ENCODE measurements around the gene PPARG.
"Not testable (repeated sequence)": the region's sequence is repeated elsewhere in the genome, so short reads cannot be mapped to it uniquely, and the experiment has no call there.

Gene PPARG

DNA sequence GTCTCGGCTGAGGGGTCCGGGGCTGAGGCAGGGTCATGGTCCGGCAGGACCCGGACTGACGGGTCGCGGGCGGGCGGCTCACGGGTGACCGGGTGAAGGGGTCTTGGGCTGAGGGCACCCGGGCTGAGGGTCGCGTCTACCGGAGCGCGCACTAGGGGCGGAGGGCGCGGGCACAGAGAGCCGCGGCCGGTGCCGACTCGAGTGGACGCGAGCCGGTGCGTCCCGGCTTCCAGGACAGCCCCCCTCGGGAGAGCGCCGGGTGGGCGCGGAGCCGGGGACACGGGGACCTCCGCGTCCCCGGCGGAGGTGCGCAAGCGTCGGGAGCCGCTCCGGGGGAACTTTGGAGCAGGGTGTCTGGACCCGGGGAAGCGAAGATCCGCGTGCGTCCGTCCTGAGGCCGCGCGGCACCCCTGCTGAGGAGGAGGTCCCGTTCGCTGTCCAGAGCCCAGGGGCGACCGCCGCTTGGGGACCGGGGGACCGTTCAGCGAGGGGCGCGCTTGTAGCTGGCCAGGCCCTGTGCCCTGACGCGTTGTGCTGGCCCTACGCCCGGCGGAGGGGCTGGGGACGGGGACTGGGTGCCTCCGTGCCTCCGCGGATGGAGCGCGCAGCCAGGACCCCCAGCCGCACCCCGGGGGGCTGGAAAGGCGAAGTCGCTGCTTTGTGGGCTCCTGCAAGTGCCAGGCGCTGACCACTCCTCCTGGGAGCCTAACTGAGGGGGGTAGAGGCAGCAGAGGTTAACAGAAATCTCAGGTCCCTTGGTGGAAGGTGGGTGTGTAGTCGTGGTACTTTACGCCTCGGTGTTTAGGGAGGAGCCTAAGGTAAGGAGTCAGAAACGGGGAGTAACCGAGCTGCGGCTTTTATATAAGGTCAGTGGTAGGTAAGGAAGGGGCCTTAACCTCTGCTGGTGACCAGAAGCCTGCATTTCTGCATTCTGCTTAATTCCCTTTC, at the start of gene PPARG:
Gene PPARG (plus strand): TSS at position 889 of the 948 bp plus-strand sequence. CDS start 90,642 bp downstream, outside the sequence.
- peaks cover 71% of the 10 kb centered on the region for H3K27me3 ChIP-seq (ENCODE audit: control insufficient read depth, insufficient read depth, low read length)
- no peak within 1 kb of the TSS for H3K9ac ChIP-seq (ENCODE audit: low read length)

DNA sequence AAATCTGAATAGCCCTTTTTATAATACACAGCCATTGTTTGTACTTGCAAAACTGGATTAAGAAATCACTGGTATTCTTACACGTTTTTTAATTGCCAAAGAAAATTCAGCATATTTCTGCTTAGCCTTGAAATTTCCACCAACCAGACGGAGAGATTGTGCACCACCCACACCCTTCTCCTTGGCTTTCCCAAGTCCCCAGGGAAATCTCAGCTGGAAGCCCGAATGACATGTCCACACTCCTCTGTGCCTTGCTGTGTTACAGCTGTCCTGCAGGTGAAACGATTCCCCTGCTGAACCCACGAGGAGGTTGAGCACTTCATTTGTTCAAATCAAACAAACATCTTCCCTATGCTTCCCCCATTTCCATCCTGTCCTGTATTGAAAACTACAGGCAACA, 49.6 kb upstream of the PPARG start:
- no peaks in the 10 kb centered on the region for H3K9me3 ChIP-seq (ENCODE audit: control insufficient read depth, low read depth, low read length)
- H3K9ac ChIP-seq (ENCODE audit: low read length), result no peak overlapping the region
- no peaks in the 10 kb centered on the region for H3K36me3 ChIP-seq (ENCODE audit: control insufficient read depth, low read depth, low read length)
- no peaks in the 10 kb centered on the region for H3K27me3 ChIP-seq (ENCODE audit: control insufficient read depth, insufficient read depth, low read length)
- no peak overlapping the region for H3K4me3 ChIP-seq (ENCODE audit: low read length)
- no peak overlapping the region for H3K27ac ChIP-seq (ENCODE audit: low read length)
- H3K4me1 ChIP-seq (ENCODE audit: control insufficient read depth, low read depth, low read length), result no peaks in the 10 kb centered on the region

More for the DNA sequence above, at the start of gene PPARG:
- Histone ChIP-seq H3K36me3 (ENCODE audit: control insufficient read depth, low read depth, low read length) (no peaks in the 10 kb centered on the region), H3K9me3 (ENCODE audit: control insufficient read depth, low read depth, low read length) (no peaks in the 10 kb centered on the region), H3K4me1 (ENCODE audit: control insufficient read depth, low read depth, low read length) (no peaks in the 10 kb centered on the region), H3K27ac (ENCODE audit: low read length) (no peak within 1 kb of the TSS), H3K4me3 (ENCODE audit: low read length) (peak within 1 kb of the TSS; percentile 46)

DNA sequence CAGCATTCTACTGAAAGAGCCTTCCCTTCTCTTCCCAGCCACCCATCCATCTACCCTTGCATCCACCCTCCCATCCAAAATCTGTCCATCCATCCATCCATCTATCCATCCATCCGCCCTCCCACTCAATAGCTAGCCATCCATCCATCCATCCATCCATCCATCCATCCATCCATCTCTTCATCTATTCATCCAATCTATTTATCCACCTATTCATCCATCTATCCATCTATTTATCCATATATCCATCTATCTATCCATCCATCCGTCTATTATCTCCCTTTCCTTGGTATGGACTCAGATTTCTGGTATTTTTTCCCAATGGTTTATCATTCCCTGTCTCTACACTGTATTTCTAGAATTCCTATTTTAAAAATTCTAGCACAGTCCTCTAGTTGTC, 46.1 kb upstream of the PPARG start:
- Histone ChIP-seq H3K4me3 (ENCODE audit: low read length) (no peak overlapping the region), H3K9ac (ENCODE audit: low read length) (no peak overlapping the region), H3K27ac (ENCODE audit: low read length) (no peak overlapping the region), H3K9me3 (ENCODE audit: control insufficient read depth, low read depth, low read length) (no peaks in the 10 kb centered on the region), H3K4me1 (ENCODE audit: control insufficient read depth, low read depth, low read length) (no peaks in the 10 kb centered on the region), H3K27me3 (ENCODE audit: control insufficient read depth, insufficient read depth, low read length) (no peaks in the 10 kb centered on the region), H3K36me3 (ENCODE audit: control insufficient read depth, low read depth, low read length) (no peaks in the 10 kb centered on the region)

DNA sequence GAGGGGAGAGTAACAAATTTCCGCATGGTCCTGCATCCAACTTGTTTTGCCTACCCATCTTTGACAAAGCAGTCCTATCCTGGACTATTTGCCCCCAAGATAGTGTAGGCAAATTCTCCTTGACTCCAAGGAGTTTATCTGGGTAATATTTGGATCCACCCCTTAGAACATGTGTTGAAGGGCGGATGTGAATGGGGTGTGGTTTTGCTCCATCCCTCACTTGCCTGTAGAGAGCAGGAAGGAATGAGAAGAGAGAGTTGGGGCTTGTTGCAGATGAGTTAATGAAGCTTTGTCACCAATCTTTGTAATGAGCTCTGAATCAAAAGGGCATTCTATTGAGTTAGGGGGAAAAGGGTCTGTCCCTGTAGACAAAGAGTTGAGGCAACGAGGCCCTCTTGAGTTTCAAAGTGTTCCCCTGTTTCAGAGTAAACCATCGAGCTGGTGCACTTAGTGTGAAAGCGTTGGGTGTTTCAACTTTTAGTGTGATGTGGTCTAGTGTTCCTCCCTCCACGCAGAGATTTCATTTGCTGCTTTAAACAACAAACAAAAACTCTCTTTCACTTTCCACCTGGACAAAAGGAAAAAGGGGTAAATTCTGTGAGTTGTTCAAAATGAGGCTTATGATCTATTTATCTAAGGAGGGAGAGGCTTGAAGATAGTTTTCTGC, 42.2 kb upstream of the PPARG start:
- Histone ChIP-seq H3K9ac (ENCODE audit: low read length) (no peak overlapping the region), H3K9me3 (ENCODE audit: control insufficient read depth, low read depth, low read length) (no peaks in the 10 kb centered on the region), H3K27me3 (ENCODE audit: control insufficient read depth, insufficient read depth, low read length) (no peaks in the 10 kb centered on the region), H3K4me3 (ENCODE audit: low read length) (no peak overlapping the region), H3K27ac (ENCODE audit: low read length) (no peak overlapping the region), H3K36me3 (ENCODE audit: control insufficient read depth, low read depth, low read length) (no peaks in the 10 kb centered on the region), H3K4me1 (ENCODE audit: control insufficient read depth, low read depth, low read length) (no peaks in the 10 kb centered on the region)

DNA sequence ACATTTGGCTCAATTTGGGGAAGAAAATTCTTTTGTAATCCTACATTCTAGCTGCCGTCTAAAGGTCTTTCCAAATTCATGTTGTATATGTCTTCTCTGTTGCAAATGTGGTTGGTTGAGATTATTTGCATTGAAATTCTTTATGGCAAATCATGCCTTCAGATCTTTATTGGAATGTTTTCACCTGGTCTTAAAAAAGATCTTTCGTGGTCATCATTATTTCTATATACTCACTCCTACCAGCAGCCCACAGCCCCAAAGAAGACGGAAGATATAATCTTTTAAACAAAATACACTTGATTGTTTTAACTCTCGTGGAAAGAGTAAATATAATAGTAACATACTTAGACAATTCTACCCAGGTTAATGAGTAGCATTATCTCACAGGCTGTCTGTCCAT, 41.5 kb upstream of the PPARG start:
- H3K9me3 ChIP-seq (ENCODE audit: control insufficient read depth, low read depth, low read length), result no peaks in the 10 kb centered on the region
- H3K4me1 ChIP-seq (ENCODE audit: control insufficient read depth, low read depth, low read length), result no peaks in the 10 kb centered on the region
- H3K9ac ChIP-seq (ENCODE audit: low read length), result no peak overlapping the region
- H3K27ac ChIP-seq (ENCODE audit: low read length), result no peak overlapping the region
- no peak overlapping the region for H3K4me3 ChIP-seq (ENCODE audit: low read length)
- no peaks in the 10 kb centered on the region for H3K27me3 ChIP-seq (ENCODE audit: control insufficient read depth, insufficient read depth, low read length)
- H3K36me3 ChIP-seq (ENCODE audit: control insufficient read depth, low read depth, low read length), result no peaks in the 10 kb centered on the region

DNA sequence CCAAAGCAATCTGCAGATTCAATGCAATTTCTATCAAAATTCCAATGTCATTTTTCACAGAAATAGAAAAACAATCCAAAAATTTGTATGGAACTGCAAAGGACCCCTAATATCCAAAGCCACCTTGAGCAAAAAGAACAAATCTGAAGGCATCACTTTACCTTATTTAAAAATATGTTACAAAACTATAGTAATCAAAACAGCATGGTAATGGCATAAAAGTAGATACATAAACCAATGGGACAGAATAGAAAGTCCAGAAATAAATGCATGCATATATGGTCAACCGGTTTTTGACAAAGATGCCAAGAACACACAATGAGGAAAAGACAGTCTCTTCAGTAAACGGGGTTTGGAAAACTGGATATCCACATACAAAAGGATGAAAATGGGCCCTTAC, 39.4 kb upstream of the PPARG start:
- H3K27ac ChIP-seq (ENCODE audit: low read length), result no peak overlapping the region
- H3K27me3 ChIP-seq (ENCODE audit: control insufficient read depth, insufficient read depth, low read length), result no peaks in the 10 kb centered on the region
- no peaks in the 10 kb centered on the region for H3K4me1 ChIP-seq (ENCODE audit: control insufficient read depth, low read depth, low read length)
- no peak overlapping the region for H3K4me3 ChIP-seq (ENCODE audit: low read length)
- H3K9ac ChIP-seq (ENCODE audit: low read length), result no peak overlapping the region
- no peaks in the 10 kb centered on the region for H3K36me3 ChIP-seq (ENCODE audit: control insufficient read depth, low read depth, low read length)
- no peaks in the 10 kb centered on the region for H3K9me3 ChIP-seq (ENCODE audit: control insufficient read depth, low read depth, low read length)

DNA sequence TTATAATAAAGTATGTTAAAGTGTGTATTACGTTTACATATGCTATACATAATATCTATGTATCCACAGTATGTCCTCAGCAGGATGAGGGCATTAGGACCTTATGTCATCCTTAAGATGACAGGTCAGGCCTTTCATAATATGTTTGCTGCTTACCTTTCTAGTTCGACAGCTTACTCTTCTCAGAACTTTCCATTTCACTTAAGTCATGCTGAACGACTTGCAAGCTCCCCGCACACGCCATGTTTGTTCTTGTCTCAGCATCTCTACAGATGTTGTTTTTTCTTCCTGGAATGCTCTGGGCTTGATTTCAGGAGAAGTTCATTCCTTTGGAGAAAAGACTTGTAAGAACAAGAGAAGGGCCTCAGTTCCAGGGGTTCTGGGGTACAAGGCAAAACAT, 36.0 kb upstream of the PPARG start:
- H3K4me1 ChIP-seq (ENCODE audit: control insufficient read depth, low read depth, low read length), result no peaks in the 10 kb centered on the region

DNA sequence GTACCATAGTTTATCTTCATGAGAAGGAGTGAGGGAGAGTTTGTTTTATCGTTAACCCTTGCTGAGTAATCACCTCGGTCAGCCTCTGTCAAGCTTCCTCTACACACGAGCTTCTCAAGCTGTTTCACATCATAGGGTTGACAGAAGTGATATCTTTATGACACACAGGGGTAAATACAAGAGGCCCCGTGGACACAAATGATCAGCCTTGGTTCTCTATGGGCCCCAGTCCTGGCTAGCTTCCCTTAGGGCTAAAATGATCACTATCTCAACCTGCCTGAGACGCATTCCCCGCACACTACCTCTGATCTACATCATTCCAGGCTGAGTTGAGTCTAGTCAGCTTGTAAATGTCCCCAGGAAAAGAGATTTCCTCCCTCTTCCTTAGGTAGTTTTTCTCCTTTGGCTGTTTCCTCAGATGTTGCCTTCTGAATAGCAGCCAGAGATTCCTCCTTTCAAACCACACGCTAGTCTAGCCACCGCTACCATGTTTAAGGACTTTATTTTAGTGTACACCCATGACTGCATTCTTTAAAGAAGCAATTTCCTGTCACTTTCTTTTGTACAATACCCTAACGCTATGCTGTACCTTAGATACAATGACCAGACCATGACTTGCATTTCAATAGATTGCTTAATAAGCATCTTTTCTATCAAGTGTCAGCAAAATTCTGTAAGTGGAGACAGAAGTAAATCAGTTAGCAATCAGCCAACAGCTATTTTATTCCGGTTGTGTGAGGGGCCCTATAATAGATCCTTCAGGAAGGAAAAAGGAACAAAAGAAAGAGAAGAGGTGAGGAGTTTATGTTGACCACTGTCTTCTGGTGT, 35.1 kb upstream of the PPARG start:
- Histone ChIP-seq H3K27ac (ENCODE audit: low read length) (no peak overlapping the region), H3K36me3 (ENCODE audit: control insufficient read depth, low read depth, low read length) (no peaks in the 10 kb centered on the region), H3K9me3 (ENCODE audit: control insufficient read depth, low read depth, low read length) (no peaks in the 10 kb centered on the region), H3K4me1 (ENCODE audit: control insufficient read depth, low read depth, low read length) (no peaks in the 10 kb centered on the region), H3K27me3 (ENCODE audit: control insufficient read depth, insufficient read depth, low read length) (no peaks in the 10 kb centered on the region), H3K4me3 (ENCODE audit: low read length) (no peak overlapping the region), H3K9ac (ENCODE audit: low read length) (no peak overlapping the region)

More for the DNA sequence above, 36.0 kb upstream of the PPARG start:
- Histone ChIP-seq H3K27ac (ENCODE audit: low read length) (no peak overlapping the region), H3K9ac (ENCODE audit: low read length) (no peak overlapping the region), H3K36me3 (ENCODE audit: control insufficient read depth, low read depth, low read length) (no peaks in the 10 kb centered on the region), H3K9me3 (ENCODE audit: control insufficient read depth, low read depth, low read length) (no peaks in the 10 kb centered on the region), H3K4me3 (ENCODE audit: low read length) (no peak overlapping the region), H3K27me3 (ENCODE audit: control insufficient read depth, insufficient read depth, low read length) (no peaks in the 10 kb centered on the region)

DNA sequence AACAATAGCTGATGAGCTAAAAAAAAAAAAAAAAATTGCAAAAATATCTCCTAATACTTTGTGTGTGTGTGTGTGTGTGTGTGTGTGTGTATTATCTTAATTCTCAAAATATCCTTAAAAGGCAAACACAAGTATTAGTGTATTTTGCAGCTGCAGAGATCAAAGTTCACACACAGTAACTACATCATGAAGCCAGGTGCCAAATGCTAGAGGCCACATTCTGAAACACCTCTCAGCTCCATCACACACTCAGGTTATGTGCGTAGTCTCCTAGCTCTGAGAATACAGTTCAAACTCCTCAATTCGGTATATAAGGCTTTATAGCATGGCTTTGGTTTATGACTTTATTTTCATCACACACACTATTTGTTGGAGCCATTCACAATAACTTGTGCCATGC, 33.5 kb upstream of the PPARG start:
- Histone ChIP-seq H3K36me3 (ENCODE audit: control insufficient read depth, low read depth, low read length) (no peaks in the 10 kb centered on the region), H3K27ac (ENCODE audit: low read length) (no peak overlapping the region), H3K9me3 (ENCODE audit: control insufficient read depth, low read depth, low read length) (no peaks in the 10 kb centered on the region), H3K9ac (ENCODE audit: low read length) (no peak overlapping the region), H3K4me1 (ENCODE audit: control insufficient read depth, low read depth, low read length) (no peaks in the 10 kb centered on the region), H3K4me3 (ENCODE audit: low read length) (no peak overlapping the region), H3K27me3 (ENCODE audit: control insufficient read depth, insufficient read depth, low read length) (no peaks in the 10 kb centered on the region)

DNA sequence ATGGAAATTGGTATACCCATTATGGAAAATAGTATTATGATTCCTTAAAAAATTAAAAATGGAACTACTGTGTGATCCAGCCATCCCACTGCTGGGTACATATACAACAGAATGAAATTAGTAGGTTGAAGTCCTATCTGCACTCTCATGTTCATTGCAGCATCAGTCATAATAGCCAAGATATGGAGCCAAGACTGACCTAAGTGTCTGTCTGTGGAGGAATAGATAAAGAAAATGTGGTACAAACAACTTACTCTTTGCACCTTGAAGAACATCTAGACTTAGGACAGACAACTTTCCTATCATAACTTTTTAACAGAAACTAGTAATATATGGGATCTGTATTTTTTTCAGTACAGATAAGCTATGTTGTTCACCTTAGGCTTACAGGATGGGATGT, 30.0 kb upstream of the PPARG start:
- H3K9me3 ChIP-seq (ENCODE audit: control insufficient read depth, low read depth, low read length), result no peaks in the 10 kb centered on the region
- no peak overlapping the region for H3K9ac ChIP-seq (ENCODE audit: low read length)
- no peaks in the 10 kb centered on the region for H3K36me3 ChIP-seq (ENCODE audit: control insufficient read depth, low read depth, low read length)
- H3K27me3 ChIP-seq (ENCODE audit: control insufficient read depth, insufficient read depth, low read length), result no peaks in the 10 kb centered on the region
- H3K4me1 ChIP-seq (ENCODE audit: control insufficient read depth, low read depth, low read length), result no peaks in the 10 kb centered on the region
- no peak overlapping the region for H3K4me3 ChIP-seq (ENCODE audit: low read length)
- H3K27ac ChIP-seq (ENCODE audit: low read length), result no peak overlapping the region

GRCh38 chr3:12262173-12262572, 26.7 kb upstream of the PPARG start:
- not testable (repeated sequence) for H3K4me1 ChIP-seq (ENCODE audit: control insufficient read depth, low read depth, low read length); H3K36me3 ChIP-seq (ENCODE audit: control insufficient read depth, low read depth, low read length); H3K27me3 ChIP-seq (ENCODE audit: control insufficient read depth, insufficient read depth, low read length); H3K9me3 ChIP-seq (ENCODE audit: control insufficient read depth, low read depth, low read length); H3K9ac ChIP-seq (ENCODE audit: low read length); H3K4me3 ChIP-seq (ENCODE audit: low read length); H3K27ac ChIP-seq (ENCODE audit: low read length)

Measured in iPS-18a (cell line).